CD4-positive, CD25-positive, alpha-beta regulatory T cell (primary cell): ENCODE results near the gene SOS2. TPM values are rescaled to one million over a fixed set of nuclear protein-coding genes. Genes with fewer than 3 reads are reported as not detected.
A peak's percentile ranks its signal among the peaks of the same experiment; 100 is the strongest.

ENCODE experiments used
- ATAC-seq, 2 donors: fragments of 150-1000 bp; cut with Tn5 transposase; one replicate each; pipeline ENCODE4 v1.10.0; 2021; ENCODE audit warnings: low read depth in 2 of 2, moderate number of reproducible peaks in 2 of 2, moderate library complexity in 1 of 2
- DNase-seq, 3 donors: peaks; one replicate each; pipeline versions ENCODE4 v3.0.0 to v3.0.0-alpha.2; 2012 to 2022; ENCODE audit warnings: mixed read lengths in 1 of 3
- H3K27ac ChIP-seq: one replicate; pipeline ENCODE4 v1.7.0; 2013; ENCODE audit warnings: mild to moderate bottlenecking, low read length; ENCODE audit not compliant: insufficient read depth, poor library complexity, severe bottlenecking
- H3K27me3 ChIP-seq: one replicate; pipeline ENCODE4 v1.7.0; 2013; ENCODE audit warnings: low read length; ENCODE audit not compliant: control insufficient read depth, insufficient read depth
- H3K36me3 ChIP-seq: one replicate; pipeline ENCODE4 v1.7.0; 2013; ENCODE audit warnings: mild to moderate bottlenecking, low read length, moderate library complexity; ENCODE audit not compliant: control insufficient read depth, insufficient read depth
- H3K4me1 ChIP-seq: 2 replicates; pipeline ENCODE4 v1.7.0; 2013; ENCODE audit warnings: mild to moderate bottlenecking, low read length; ENCODE audit not compliant: insufficient read depth, control insufficient read depth, poor library complexity, severe bottlenecking
- H3K4me3 ChIP-seq: one replicate; pipeline ENCODE4 v1.7.0; 2013; ENCODE audit warnings: low read depth, mild to moderate bottlenecking, low read length, moderate library complexity
- H3K9me3 ChIP-seq, 2 experiments: 1 replicate in 1 of 2; 2 replicates in 1 of 2; pipeline ENCODE4 v1.7.0; 2013; ENCODE audit warnings: low read length in 2 of 2, mild to moderate bottlenecking in 1 of 2, moderate library complexity in 1 of 2; ENCODE audit not compliant: control insufficient read depth in 2 of 2
- H3K27ac Mint-ChIP-seq, 3 donors: one replicate each; pipeline ENCODE4 v1.8.0; 2020 to 2022; ENCODE audit warnings: mild to moderate bottlenecking in 3 of 3, mixed read lengths in 3 of 3, moderate library complexity in 2 of 3
- H3K27me3 Mint-ChIP-seq: one replicate; pipeline ENCODE4 v1.8.0; 2022; ENCODE audit warnings: mild to moderate bottlenecking, mixed read lengths
- H3K36me3 Mint-ChIP-seq: one replicate; pipeline ENCODE4 v1.8.0; 2020; ENCODE audit warnings: mixed read lengths
- H3K4me1 Mint-ChIP-seq, 4 donors: one replicate each; pipeline ENCODE4 v1.8.0; 2020 to 2022; ENCODE audit warnings: mixed read lengths in 4 of 4, mild to moderate bottlenecking in 1 of 4
- H3K4me3 Mint-ChIP-seq, 4 donors: one replicate each; pipeline ENCODE4 v1.8.0; 2020 to 2022; ENCODE audit warnings: mild to moderate bottlenecking in 4 of 4, mixed read lengths in 4 of 4, moderate library complexity in 3 of 4
- H3K9me3 Mint-ChIP-seq, 7 donors: one replicate each; pipeline ENCODE4 v1.8.0; 2020 to 2022; ENCODE audit warnings: mixed read lengths in 7 of 7, mild to moderate bottlenecking in 3 of 7, moderate library complexity in 2 of 7
- polyA plus RNA-seq, 4 donors: library from polyadenylated mRNA; unstranded; fragments of 300-500 nt; fragmentation: Illumina TruSeq; gene quantifications; one replicate each; pipeline ENCODE4 v1.2.3, GENCODE V29; 2021
- total RNA-seq: library from RNA; stranded (reverse); gene quantifications from one replicate; pipeline ENCODE4 v1.2.3, GENCODE V29; 2022

SOS2 gene
- total and polyA plus RNA-seq, 5 donors from 2014 or later = 3.6 to 13.2 (median 5.2) TPM

DNA sequence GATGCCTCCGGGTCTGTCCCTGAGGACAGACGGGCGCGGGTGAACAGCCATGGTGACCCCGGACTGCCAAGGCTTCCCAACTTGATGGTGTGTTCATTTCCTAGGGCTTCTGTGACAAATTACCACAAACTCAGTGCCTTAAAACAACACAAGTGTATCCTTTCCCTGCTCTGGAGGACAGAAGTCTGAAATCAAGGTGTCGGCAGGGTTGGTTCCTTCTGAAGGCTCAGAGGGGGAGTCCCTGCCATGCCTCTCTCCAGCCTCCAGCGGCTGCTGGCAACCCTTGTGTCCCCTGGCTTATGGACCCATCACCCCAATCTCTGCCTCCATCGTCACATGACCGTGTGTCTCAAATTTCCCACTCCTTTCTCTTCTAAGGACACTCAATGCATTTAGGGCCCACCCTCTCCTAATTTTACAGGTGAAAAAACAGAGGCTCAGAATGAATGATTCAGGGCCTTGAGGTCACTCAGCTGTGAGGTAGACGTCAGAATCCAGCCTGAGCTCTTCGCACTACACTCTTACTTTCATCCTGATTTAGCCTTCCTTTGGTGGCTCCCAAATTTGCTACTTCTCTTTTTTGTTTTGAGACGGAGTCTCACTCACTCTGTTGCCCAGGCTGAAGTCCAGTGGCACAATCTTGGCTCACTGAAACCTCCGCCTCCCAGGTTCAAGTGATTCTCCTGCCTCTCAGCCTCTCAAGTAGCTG, 160.4 kb downstream of the SOS2 start:
- Mint-ChIP-seq H3K27me3 (no peaks in the 10 kb centered on the region), H3K4me3 (no peak overlapping the region), H3K36me3 (peaks cover 17% of the 10 kb centered on the region), H3K9me3 (no peaks in the 10 kb centered on the region), H3K4me1 (peaks cover 0 to 29% (median 15%) of the 10 kb centered on the region in 4 donors), H3K27ac (no peak overlapping the region)
- Histone ChIP-seq H3K4me1 (peaks cover 2% of the 10 kb centered on the region), H3K9me3 (no peaks in the 10 kb centered on the region), H3K27me3 (no peaks in the 10 kb centered on the region), H3K4me3 (no peak overlapping the region), H3K36me3 (no peaks in the 10 kb centered on the region), H3K27ac (no peak overlapping the region)
- ATAC-seq = no peak
- no peak for DNase-seq

DNA sequence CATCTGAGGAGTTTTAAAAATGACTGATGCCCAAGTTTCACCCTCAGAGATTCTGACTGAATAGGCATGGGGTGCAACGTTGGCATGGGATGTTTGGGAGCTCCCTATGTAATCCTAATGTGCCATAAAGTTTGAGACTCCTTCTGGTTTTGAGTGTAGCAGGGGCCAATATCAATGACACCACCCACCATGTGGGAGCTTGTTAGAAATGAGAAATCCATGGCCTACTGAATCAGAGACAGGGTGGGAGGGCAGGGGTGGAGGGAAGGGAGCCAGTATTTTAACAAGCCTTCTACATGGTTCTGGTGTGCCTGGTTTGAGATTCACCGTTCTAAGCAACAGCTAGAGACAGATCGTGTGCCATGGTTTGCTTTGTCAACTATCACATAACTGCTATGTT, 161.1 kb downstream of the SOS2 start:
- peaks cover 0 to 34% (median 22%) of the 10 kb centered on the region in 4 donors for H3K4me1 Mint-ChIP-seq
- DNase-seq (no peak), ATAC-seq (no peak)
- no peak overlapping the region for H3K4me3 Mint-ChIP-seq
- Histone ChIP-seq H3K36me3 (no peaks in the 10 kb centered on the region), H3K4me1 (peaks cover 10% of the 10 kb centered on the region), H3K27ac (no peak overlapping the region), H3K9me3 (no peaks in the 10 kb centered on the region), H3K27me3 (no peaks in the 10 kb centered on the region), H3K4me3 (no peak overlapping the region)
- peaks cover 18% of the 10 kb centered on the region for H3K36me3 Mint-ChIP-seq
- no peaks in the 10 kb centered on the region for H3K27me3 Mint-ChIP-seq
- H3K9me3 Mint-ChIP-seq = no peaks in the 10 kb centered on the region
- no peak overlapping the region for H3K27ac Mint-ChIP-seq

DNA sequence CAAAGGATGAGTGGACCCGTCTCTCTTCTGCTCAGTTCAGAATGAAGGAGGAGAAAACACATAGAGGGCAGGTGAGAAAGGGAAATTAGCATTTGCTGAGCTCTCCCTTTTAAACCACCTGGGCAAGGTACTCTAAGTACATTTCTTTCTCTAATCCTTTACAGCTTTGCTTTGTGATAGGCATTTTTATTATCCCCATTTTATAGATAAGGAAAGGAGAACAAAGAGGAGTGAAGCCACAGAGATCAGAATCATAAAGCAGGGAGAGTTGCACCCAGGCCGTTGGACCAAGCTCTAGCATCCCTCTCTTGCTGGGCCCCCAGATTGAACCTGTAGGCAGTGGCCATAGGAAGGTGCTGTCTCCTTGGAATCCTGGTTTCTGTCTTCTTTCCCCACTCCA, 162.1 kb downstream of the SOS2 start:
- DNase-seq = no peak
- Histone ChIP-seq H3K9me3 (no peaks in the 10 kb centered on the region), H3K27ac (no peak overlapping the region), H3K36me3 (no peaks in the 10 kb centered on the region), H3K4me1 (peaks cover 19% of the 10 kb centered on the region), H3K4me3 (no peak overlapping the region), H3K27me3 (no peaks in the 10 kb centered on the region)
- H3K4me1 Mint-ChIP-seq = peaks cover 6 to 39% (median 29%) of the 10 kb centered on the region in 4 donors
- peaks cover 14% of the 10 kb centered on the region for H3K36me3 Mint-ChIP-seq
- H3K27ac Mint-ChIP-seq = peak overlapping the region in 2 of 3 donors; percentile 26 to 53
- no peaks in the 10 kb centered on the region for H3K27me3 Mint-ChIP-seq
- H3K4me3 Mint-ChIP-seq = no peak overlapping the region
- no peak for ATAC-seq
- no peaks in the 10 kb centered on the region for H3K9me3 Mint-ChIP-seq

DNA sequence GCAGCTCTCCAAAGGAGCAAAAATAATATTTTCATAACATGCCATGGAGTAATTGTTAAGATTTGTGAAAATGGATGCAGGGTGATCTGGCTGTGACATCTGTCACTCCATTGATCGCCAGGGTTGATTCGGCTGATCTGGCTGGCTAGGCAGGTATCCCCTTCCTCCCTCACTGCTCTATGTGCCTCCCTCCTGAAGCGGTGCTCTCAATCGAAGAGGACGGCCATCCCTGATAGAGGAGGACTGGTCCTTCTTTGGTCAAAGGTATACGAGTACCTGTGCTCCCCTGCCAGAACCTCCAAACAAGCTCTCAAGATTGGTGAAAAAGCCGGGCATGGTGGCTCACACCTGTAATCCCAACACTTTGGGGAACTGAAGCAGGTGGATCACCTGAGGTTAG, 162.9 kb downstream of the SOS2 start:
- no peaks in the 10 kb centered on the region for H3K36me3 ChIP-seq
- H3K4me3 Mint-ChIP-seq = no peak overlapping the region
- ATAC-seq (no peak), DNase-seq (no peak)
- peaks cover 27% of the 10 kb centered on the region for H3K4me1 ChIP-seq
- no peaks in the 10 kb centered on the region for H3K9me3 Mint-ChIP-seq
- H3K27ac ChIP-seq = no peak overlapping the region
- H3K9me3 ChIP-seq = no peaks in the 10 kb centered on the region
- H3K4me3 ChIP-seq = no peak overlapping the region
- peaks cover 6 to 47% (median 32%) of the 10 kb centered on the region in 4 donors for H3K4me1 Mint-ChIP-seq
- peaks cover 14% of the 10 kb centered on the region for H3K36me3 Mint-ChIP-seq
- H3K27ac Mint-ChIP-seq = peak overlapping the region in 1 of 3 donors; percentile 73
- H3K27me3 ChIP-seq = no peaks in the 10 kb centered on the region
- H3K27me3 Mint-ChIP-seq = no peaks in the 10 kb centered on the region

DNA sequence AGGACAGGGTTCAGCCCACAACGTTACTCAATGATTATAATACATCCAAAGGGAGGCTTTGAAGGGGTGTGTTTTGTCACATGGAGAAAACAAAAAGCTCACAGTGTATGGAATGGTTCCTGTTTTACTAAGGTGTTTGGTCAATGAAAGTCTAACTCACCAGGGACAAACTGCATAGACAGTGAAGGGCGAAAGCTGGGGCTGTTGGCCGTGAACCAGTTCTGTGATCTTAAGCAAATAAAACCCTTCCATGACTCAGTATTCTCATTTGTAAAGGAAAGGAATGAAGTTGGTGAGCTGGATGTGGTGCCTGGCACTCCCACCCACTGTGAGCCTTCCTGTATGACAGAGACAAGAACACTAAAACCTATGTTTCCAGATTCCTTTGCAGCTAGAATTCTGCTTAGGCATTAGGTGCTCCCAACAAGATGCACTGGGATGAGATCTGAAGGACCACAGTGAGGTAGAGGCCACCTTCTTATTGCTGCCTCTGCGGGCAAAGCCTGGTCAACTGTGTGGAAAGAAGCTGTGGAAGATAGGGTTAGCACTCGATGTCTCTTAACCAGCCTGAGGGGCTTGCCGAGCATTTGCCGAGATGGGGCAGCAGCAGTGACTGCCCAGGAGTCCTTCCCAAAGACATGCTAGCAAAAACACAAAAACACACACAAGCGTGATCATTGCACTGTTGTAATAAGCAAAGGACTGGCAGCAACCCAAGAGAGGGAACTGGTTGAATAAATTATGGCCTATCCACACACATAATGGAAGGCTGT, 163.5 kb downstream of the SOS2 start:
- no peak overlapping the region for H3K4me3 ChIP-seq
- H3K36me3 ChIP-seq = no peaks in the 10 kb centered on the region
- H3K9me3 Mint-ChIP-seq = no peaks in the 10 kb centered on the region
- H3K4me3 Mint-ChIP-seq = peak overlapping the region in 1 of 4 donors; percentile 32
- H3K27me3 Mint-ChIP-seq = no peaks in the 10 kb centered on the region
- H3K27ac Mint-ChIP-seq = peak overlapping the region; percentile 41 to 79 (median 73)
- H3K36me3 Mint-ChIP-seq = peaks cover 14% of the 10 kb centered on the region
- peaks cover 33% of the 10 kb centered on the region for H3K4me1 ChIP-seq
- H3K27me3 ChIP-seq = no peaks in the 10 kb centered on the region
- DNase-seq (no peak), ATAC-seq (no peak)
- no peaks in the 10 kb centered on the region for H3K9me3 ChIP-seq
- H3K27ac ChIP-seq = no peak overlapping the region
- H3K4me1 Mint-ChIP-seq = peaks cover 10 to 49% (median 36%) of the 10 kb centered on the region in 4 donors

Other genes with a start within 250 kb of the SOS2 start
- gene VCPKMT, start 115.0 kb downstream of the SOS2 start, total RNA-seq = 30.0 TPM
- gene VCPKMT, start 115.0 kb downstream of the SOS2 start, polyA plus RNA-seq = 10 to 100 TPM in 3 of 4 donors, 1 to 10 TPM in 1; 10.0 to 13.6 (median 12.0) TPM
- gene L2HGDH, start 80.7 kb upstream of the SOS2 start, total RNA-seq = 3.5 TPM
- gene L2HGDH, start 80.7 kb upstream of the SOS2 start, polyA plus RNA-seq = 1 to 10 TPM; 2.2 to 3.7 (median 3.1) TPM
- 16.7 TPM for gene DMAC2L, start 80.7 kb upstream of the SOS2 start, total RNA-seq
- 10 to 100 TPM; 12.6 to 26.8 (median 16.2) TPM for gene DMAC2L, start 80.7 kb upstream of the SOS2 start, polyA plus RNA-seq
- 5.7 TPM for gene CDKL1, start 165.3 kb upstream of the SOS2 start, total RNA-seq
- gene CDKL1, start 165.3 kb upstream of the SOS2 start, polyA plus RNA-seq = 1 to 10 TPM; 2.9 to 6.5 (median 4.8) TPM